ENCODE data around the gene SCAF8.

DNA sequence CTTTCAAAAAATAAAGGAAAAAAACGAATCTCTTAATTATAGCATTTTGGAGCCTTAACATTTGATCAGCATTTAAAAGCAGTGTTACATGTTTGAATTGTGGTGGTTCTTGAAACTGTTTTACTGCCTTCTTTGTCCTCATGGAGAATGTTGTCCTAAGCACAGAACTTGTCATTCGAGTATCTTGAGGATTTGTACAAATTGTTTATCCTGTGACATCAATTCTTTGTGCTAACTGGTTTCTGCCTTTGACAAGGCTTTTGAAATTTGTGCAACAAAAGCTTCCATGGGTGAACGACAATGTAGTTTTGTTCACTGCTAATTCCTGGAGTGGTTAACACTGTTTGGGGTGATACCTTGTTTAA is 130.8 kb downstream of the SCAF8 start:
- TF ChIP-seq, protein P1, sequence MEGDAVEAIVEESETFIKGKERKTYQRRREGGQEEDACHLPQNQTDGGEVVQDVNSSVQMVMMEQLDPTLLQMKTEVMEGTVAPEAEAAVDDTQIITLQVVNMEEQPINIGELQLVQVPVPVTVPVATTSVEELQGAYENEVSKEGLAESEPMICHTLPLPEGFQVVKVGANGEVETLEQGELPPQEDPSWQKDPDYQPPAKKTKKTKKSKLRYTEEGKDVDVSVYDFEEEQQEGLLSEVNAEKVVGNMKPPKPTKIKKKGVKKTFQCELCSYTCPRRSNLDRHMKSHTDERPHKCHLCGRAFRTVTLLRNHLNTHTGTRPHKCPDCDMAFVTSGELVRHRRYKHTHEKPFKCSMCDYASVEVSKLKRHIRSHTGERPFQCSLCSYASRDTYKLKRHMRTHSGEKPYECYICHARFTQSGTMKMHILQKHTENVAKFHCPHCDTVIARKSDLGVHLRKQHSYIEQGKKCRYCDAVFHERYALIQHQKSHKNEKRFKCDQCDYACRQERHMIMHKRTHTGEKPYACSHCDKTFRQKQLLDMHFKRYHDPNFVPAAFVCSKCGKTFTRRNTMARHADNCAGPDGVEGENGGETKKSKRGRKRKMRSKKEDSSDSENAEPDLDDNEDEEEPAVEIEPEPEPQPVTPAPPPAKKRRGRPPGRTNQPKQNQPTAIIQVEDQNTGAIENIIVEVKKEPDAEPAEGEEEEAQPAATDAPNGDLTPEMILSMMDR (conservative IDR thresholded peaks at IDR 0.05; ENCODE audit: low read depth, low read length): no peak
- no peak for TF ChIP-seq EZH2 (IDR thresholded peaks at IDR 0.05; ENCODE audit: borderline replicate concordance, low read depth, low read length, poor library complexity, severe bottlenecking)

Data from A673 (cell line).